ENCODE measurements around the gene CACNA1C.

DNA sequence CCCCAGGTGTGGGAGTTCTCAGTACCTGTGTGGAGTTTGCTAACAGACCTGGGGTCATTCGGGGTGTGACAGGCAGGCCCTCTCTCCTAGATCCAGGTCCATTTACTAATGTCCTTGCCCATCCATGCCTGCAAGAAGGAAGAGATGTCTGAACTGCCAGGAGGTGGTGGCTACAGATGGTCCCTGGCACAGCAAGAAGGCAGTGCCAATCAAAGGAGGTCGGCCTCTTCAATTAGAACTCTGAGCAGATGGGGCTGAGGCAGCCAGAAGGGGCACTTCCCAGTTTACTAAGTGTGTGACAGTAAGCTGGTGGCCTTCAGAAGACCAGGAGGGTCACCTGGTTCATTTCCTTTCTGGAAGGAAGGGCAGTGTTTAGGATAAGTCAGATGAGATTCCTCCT lies 202.5 kb downstream of the CACNA1C start:
- TF ChIP-seq, protein P1, sequence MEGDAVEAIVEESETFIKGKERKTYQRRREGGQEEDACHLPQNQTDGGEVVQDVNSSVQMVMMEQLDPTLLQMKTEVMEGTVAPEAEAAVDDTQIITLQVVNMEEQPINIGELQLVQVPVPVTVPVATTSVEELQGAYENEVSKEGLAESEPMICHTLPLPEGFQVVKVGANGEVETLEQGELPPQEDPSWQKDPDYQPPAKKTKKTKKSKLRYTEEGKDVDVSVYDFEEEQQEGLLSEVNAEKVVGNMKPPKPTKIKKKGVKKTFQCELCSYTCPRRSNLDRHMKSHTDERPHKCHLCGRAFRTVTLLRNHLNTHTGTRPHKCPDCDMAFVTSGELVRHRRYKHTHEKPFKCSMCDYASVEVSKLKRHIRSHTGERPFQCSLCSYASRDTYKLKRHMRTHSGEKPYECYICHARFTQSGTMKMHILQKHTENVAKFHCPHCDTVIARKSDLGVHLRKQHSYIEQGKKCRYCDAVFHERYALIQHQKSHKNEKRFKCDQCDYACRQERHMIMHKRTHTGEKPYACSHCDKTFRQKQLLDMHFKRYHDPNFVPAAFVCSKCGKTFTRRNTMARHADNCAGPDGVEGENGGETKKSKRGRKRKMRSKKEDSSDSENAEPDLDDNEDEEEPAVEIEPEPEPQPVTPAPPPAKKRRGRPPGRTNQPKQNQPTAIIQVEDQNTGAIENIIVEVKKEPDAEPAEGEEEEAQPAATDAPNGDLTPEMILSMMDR (conservative IDR thresholded peaks at IDR 0.05; ENCODE audit: low read length) = no peak
- TF ChIP-seq EZH2phosphoT487 (IDR thresholded peaks at IDR 0.05; ENCODE audit: borderline replicate concordance, low read depth, low read length) = no peak
